ENCODE measurements around the gene SMNDC1.
A peak's percentile ranks its signal among the peaks of the same experiment; 100 is the strongest.

SMNDC1 gene

GRCh38 chr10:110286841-110287240 lies 17.9 kb downstream of the SMNDC1 start:
- DNase-seq (ENCODE audit: low read depth in 1 of 2, low spot score in 1 of 2) = no peak
- no peak for TF ChIP-seq GABPA (IDR thresholded peaks at IDR 0.05; ENCODE audit: low read depth)
- TF ChIP-seq SPI1 (IDR thresholded peaks at IDR 0.05; ENCODE audit: borderline replicate concordance, low read depth) = no peak
- no peak for TF ChIP-seq CTCF (IDR thresholded peaks at IDR 0.05; ENCODE audit: insufficient read depth, low read length)
- TF ChIP-seq REST (IDR thresholded peaks at IDR 0.05; ENCODE audit: insufficient replicate concordance, low read depth) = no peak
- TF ChIP-seq POLR2AphosphoS5 (IDR thresholded peaks at IDR 0.05; ENCODE audit: low read depth) = no peak
- Histone ChIP-seq H3K4me3 (replicated peaks; ENCODE audit: insufficient read depth, low read length) (no peak overlapping the region), H3K27me3 (ENCODE audit: insufficient read depth, poor library complexity, severe bottlenecking) (no peaks in the 10 kb centered on the region), H3K27ac (replicated peaks) (no peak overlapping the region)

GRCh38 chr10:110285501-110285900 lies 19.2 kb downstream of the SMNDC1 start:
- Histone ChIP-seq H3K4me3 (replicated peaks; ENCODE audit: insufficient read depth, low read length) (no peak overlapping the region), H3K27ac (replicated peaks) (no peak overlapping the region), H3K27me3 (ENCODE audit: insufficient read depth, poor library complexity, severe bottlenecking) (no peaks in the 10 kb centered on the region)
- TF ChIP-seq REST (IDR thresholded peaks at IDR 0.05; ENCODE audit: insufficient replicate concordance, low read depth) (no peak), POLR2AphosphoS5 (IDR thresholded peaks at IDR 0.05; ENCODE audit: low read depth) (no peak), CTCF (IDR thresholded peaks at IDR 0.05; ENCODE audit: insufficient read depth, low read length) (no peak), GABPA (IDR thresholded peaks at IDR 0.05; ENCODE audit: low read depth) (no peak), SPI1 (IDR thresholded peaks at IDR 0.05; ENCODE audit: borderline replicate concordance, low read depth) (no peak)
- DNase-seq (ENCODE audit: low read depth in 1 of 2, low spot score in 1 of 2) = no peak

GRCh38 chr10:110284262-110284661 lies 20.5 kb downstream of the SMNDC1 start:
- Histone ChIP-seq H3K4me3 (replicated peaks; ENCODE audit: insufficient read depth, low read length) (no peak overlapping the region), H3K27ac (replicated peaks) (no peak overlapping the region), H3K27me3 (ENCODE audit: insufficient read depth, poor library complexity, severe bottlenecking) (no peaks in the 10 kb centered on the region)
- TF ChIP-seq GABPA (IDR thresholded peaks at IDR 0.05; ENCODE audit: low read depth) = no peak
- no peak for TF ChIP-seq SPI1 (IDR thresholded peaks at IDR 0.05; ENCODE audit: borderline replicate concordance, low read depth)
- DNase-seq (ENCODE audit: low read depth in 1 of 2, low spot score in 1 of 2) = no peak

GRCh38 chr10:110279407-110279986 lies 25.2 kb downstream of the SMNDC1 start:
- H3K27me3 ChIP-seq (ENCODE audit: insufficient read depth, poor library complexity, severe bottlenecking) = no peaks in the 10 kb centered on the region

More at GRCh38 chr10:110279407-110279986, 25.2 kb downstream of the SMNDC1 start:
- peak in 1 of 2 experiments; percentile 69 for DNase-seq (ENCODE audit: low read depth in 1 of 2, low spot score in 1 of 2)
- Histone ChIP-seq H3K4me3 (replicated peaks; ENCODE audit: insufficient read depth, low read length) (no peak overlapping the region), H3K27ac (replicated peaks) (no peak overlapping the region; the same call in 1 of the 2 replicates)
- TF ChIP-seq SPI1 (IDR thresholded peaks at IDR 0.05; ENCODE audit: borderline replicate concordance, low read depth) = no peak; the same call in 1 of the 2 replicates
- no peak for TF ChIP-seq REST (IDR thresholded peaks at IDR 0.05; ENCODE audit: insufficient replicate concordance, low read depth)
- no peak for TF ChIP-seq GABPA (IDR thresholded peaks at IDR 0.05; ENCODE audit: low read depth)
- peak; percentile 63 for TF ChIP-seq CTCF (IDR thresholded peaks at IDR 0.05; ENCODE audit: insufficient read depth, low read length)
- no peak for TF ChIP-seq POLR2AphosphoS5 (IDR thresholded peaks at IDR 0.05; ENCODE audit: low read depth)
